HL-60 (cell line): ENCODE results near the gene BAG5.

Source experiments
- CTCF ChIP-seq: IDR thresholded peaks from one replicate; pipeline ENCODE4 v1.5.1; 2011; ENCODE audit warnings: low read length, control low read depth, inconsistent platforms; ENCODE audit not compliant: insufficient read depth
- REST ChIP-seq: IDR thresholded peaks from 2 replicates; pipeline ENCODE4 v1.6.1; 2012; ENCODE audit warnings: low read depth; ENCODE audit not compliant: insufficient replicate concordance

GRCh38 chr14:103528587-103529382 is 33.7 kb downstream of the BAG5 start, which contains the start of gene TRMT61A:
- TF ChIP-seq CTCF: no peak
- no peak for TF ChIP-seq REST
